Liver (tissue), 9 donors: ENCODE measurements around the gene SYDE2. TPM values are rescaled to one million over a fixed set of nuclear protein-coding genes. Genes with fewer than 3 reads are reported as not detected.
"Not testable (repeated sequence)": the region's sequence is repeated elsewhere in the genome, so short reads cannot be mapped to it uniquely, and the experiment has no call there.

Experiments
- DNase-seq: peaks from one replicate; pipeline ENCODE4 v3.0.0-alpha.2; 2017; ENCODE audit warnings: low spot score
- H3K27ac ChIP-seq, 2 donors: one replicate each; pipeline ENCODE4 v1.7.0; 2013; ENCODE audit warnings: inconsistent platforms in 2 of 2, low read length in 2 of 2, control low read depth in 1 of 2, low read depth in 1 of 2, mild to moderate bottlenecking in 1 of 2
- H3K27me3 ChIP-seq, 4 donors: one replicate each; pipeline versions ENCODE4 v1.6.1 to v1.7.0; 2013; ENCODE audit warnings: low read length in 3 of 4, inconsistent platforms in 1 of 4, mild to moderate bottlenecking in 1 of 4, moderate library complexity in 1 of 4; ENCODE audit not compliant: control insufficient read depth in 4 of 4, insufficient read depth in 4 of 4
- H3K36me3 ChIP-seq, 4 donors: one replicate each; pipeline versions ENCODE4 v1.6.1 to v1.7.0; 2013; ENCODE audit warnings: low read length in 3 of 4, mild to moderate bottlenecking in 3 of 4, low read depth in 1 of 4, moderate library complexity in 1 of 4; ENCODE audit not compliant: control insufficient read depth in 4 of 4, insufficient read depth in 3 of 4
- H3K4me1 ChIP-seq, 4 donors: one replicate each; pipeline versions ENCODE4 v1.6.1 to v1.7.0; 2013; ENCODE audit warnings: low read length in 3 of 4, mild to moderate bottlenecking in 3 of 4, moderate library complexity in 1 of 4; ENCODE audit not compliant: control insufficient read depth in 4 of 4, insufficient read depth in 4 of 4
- H3K4me3 ChIP-seq, 3 donors: one replicate each; pipeline versions ENCODE4 v1.6.1 to v1.7.0; 2013; ENCODE audit warnings: low read length in 3 of 3, control low read depth in 1 of 3, low read depth in 1 of 3, mild to moderate bottlenecking in 1 of 3
- H3K9ac ChIP-seq, 2 donors: one replicate each; pipeline ENCODE4 v1.7.0; 2013; ENCODE audit warnings: low read length in 2 of 2, mild to moderate bottlenecking in 2 of 2, moderate library complexity in 2 of 2, control low read depth in 1 of 2, low read depth in 1 of 2
- H3K9me3 ChIP-seq, 4 donors: one replicate each; pipeline versions ENCODE4 v1.6.1 to v1.7.0; 2013; ENCODE audit warnings: low read length in 3 of 4; ENCODE audit not compliant: control insufficient read depth in 4 of 4
- ATF3 ChIP-seq: IDR thresholded peaks from 2 replicates; pipeline ENCODE4 v1.6.1; 2016; ENCODE audit warnings: antibody characterized with exemption
- EGR1 ChIP-seq, 2 donors: IDR thresholded peaks; 2 replicates each; pipeline ENCODE4 v1.6.1; 2016 to 2018; ENCODE audit warnings: antibody characterized with exemption in 2 of 2, low read depth in 2 of 2
- FOXA2 ChIP-seq: IDR thresholded peaks from 2 replicates; pipeline ENCODE4 v1.6.1; 2016; ENCODE audit warnings: antibody characterized with exemption
- GABPA ChIP-seq, 2 donors: IDR thresholded peaks in 1 of 2; conservative IDR thresholded peaks in 1 of 2; 2 replicates each; pipeline ENCODE4 v1.6.1; 2016; ENCODE audit warnings: antibody characterized with exemption in 2 of 2, mild to moderate bottlenecking in 1 of 2, moderate library complexity in 1 of 2
- HNF4A ChIP-seq, 2 donors: conservative IDR thresholded peaks; 2 replicates each; pipeline ENCODE4 v1.6.1; 2016; ENCODE audit warnings: antibody characterized with exemption in 2 of 2, mild to moderate bottlenecking in 2 of 2
- HNF4G ChIP-seq: IDR thresholded peaks from 2 replicates; pipeline ENCODE4 v1.6.1; 2016; ENCODE audit warnings: antibody characterized with exemption
- JUND ChIP-seq, 2 donors: IDR thresholded peaks; 2 replicates each; pipeline ENCODE4 v1.6.1; 2016; ENCODE audit warnings: antibody characterized with exemption in 2 of 2
- MAX ChIP-seq: IDR thresholded peaks from 2 replicates; pipeline ENCODE4 v1.6.1; 2016; ENCODE audit warnings: antibody characterized with exemption
- RAD21 ChIP-seq, 2 donors: IDR thresholded peaks; 2 replicates each; pipeline ENCODE4 v1.6.1; 2016; ENCODE audit warnings: antibody characterized with exemption in 2 of 2, mild to moderate bottlenecking in 2 of 2
- REST ChIP-seq: IDR thresholded peaks from 2 replicates; pipeline ENCODE4 v1.6.1; 2016; ENCODE audit warnings: antibody characterized with exemption, mild to moderate bottlenecking
- RXRA ChIP-seq, 2 donors: IDR thresholded peaks; 2 replicates each; pipeline ENCODE4 v1.6.1; 2017 to 2018; ENCODE audit warnings: antibody characterized with exemption in 2 of 2, mild to moderate bottlenecking in 1 of 2
- SP1 ChIP-seq: IDR thresholded peaks from 2 replicates; pipeline ENCODE4 v1.6.1; 2018; ENCODE audit warnings: antibody characterized with exemption, mild to moderate bottlenecking
- TAF1 ChIP-seq: conservative IDR thresholded peaks from 2 replicates; pipeline ENCODE4 v1.6.1; 2016; ENCODE audit warnings: antibody characterized with exemption, mild to moderate bottlenecking
- YY1 ChIP-seq: IDR thresholded peaks from 2 replicates; pipeline ENCODE4 v1.6.1; 2016; ENCODE audit warnings: antibody characterized with exemption, mild to moderate bottlenecking
- ZBTB33 ChIP-seq: IDR thresholded peaks from 2 replicates; pipeline ENCODE4 v1.6.1; 2016; ENCODE audit warnings: antibody characterized with exemption
- WGBS: extraction: QIAGEN DNeasy Blood & Tissue Kit; methylation state at CpG from one replicate; pipeline ENCODE4 v1.1.7; 2013; 5-methylcytosine and 5-hydroxymethylcytosine counted together
- polyA plus RNA-seq, 2 donors: library from polyadenylated mRNA; stranded (reverse) in 1 of 2; unstranded in 1 of 2; fragments of 200-250 nt in 1 of 2; fragments of >200 nt in 1 of 2; fragmentation: Nextera tagmentation in 1 of 2; extraction: Ambion mirVana in 1 of 2; gene quantifications; one replicate each; pipeline versions ENCODE4 v1.2.1 to v1.2.3, GENCODE V29; 2013 to 2015
- total RNA-seq, 2 donors: library from RNA; depleted of rRNA; stranded (reverse); fragments of >200 nt; gene quantifications; one replicate each; pipeline ENCODE4 v1.2.3, GENCODE V29; 2014
- donor health status: healthy.
- donor health status: healthy.
- donor health status: healthy.
- donor health status: healthy.
- donor health status: healthy.

SYDE2 gene
- total and polyA plus RNA-seq, 4 donors: 1.3 to 11.5 (median 3.7) TPM

- Histone ChIP-seq H3K9ac (no peak overlapping the region), H3K9me3 (no peaks in the 10 kb centered on the region), H3K4me3 (no peak overlapping the region), H3K27me3 (no peaks in the 10 kb centered on the region), H3K4me1 (peaks cover 0 to 24% (median 4%) of the 10 kb centered on the region in 4 donors), H3K27ac (no peak overlapping the region), H3K36me3 (no peaks in the 10 kb centered on the region)
- DNase-seq: no peak
- TF ChIP-seq HNF4G (no peak), SP1 (no peak), RAD21 (IDR thresholded peaks at IDR 0.05) (no peak), ZBTB33 (no peak), ATF3 (no peak), GABPA (IDR thresholded peaks at IDR 0.05 in 1 of 2, conservative IDR thresholded peaks at IDR 0.05 in 1 of 2) (no peak), JUND (IDR thresholded peaks at IDR 0.05) (no peak), EGR1 (IDR thresholded peaks at IDR 0.05; ENCODE audit: low read depth in 2 of 2) (no peak), FOXA2 (no peak), REST (no peak), TAF1 (no peak), RXRA (IDR thresholded peaks at IDR 0.05) (no peak)
Measured at GRCh38 chr1:85196358-85196757, 4.5 kb downstream of the SYDE2 start.

GRCh38 chr1:85195703-85196102 is 5.1 kb downstream of the SYDE2 start:
- Histone ChIP-seq H3K36me3 (no peaks in the 10 kb centered on the region), H3K27ac (no peak overlapping the region), H3K9me3 (no peaks in the 10 kb centered on the region), H3K9ac (no peak overlapping the region), H3K4me3 (no peak overlapping the region), H3K27me3 (no peaks in the 10 kb centered on the region), H3K4me1 (peaks cover 0 to 24% (median 4%) of the 10 kb centered on the region in 4 donors)
- no peak for DNase-seq
- WGBS: 70% methylated on average over 2 of the region's 2 CpGs
- TF ChIP-seq ZBTB33 (no peak), EGR1 (IDR thresholded peaks at IDR 0.05; ENCODE audit: low read depth in 2 of 2) (no peak), TAF1 (no peak), RAD21 (IDR thresholded peaks at IDR 0.05) (no peak), FOXA2 (no peak), RXRA (IDR thresholded peaks at IDR 0.05) (no peak), JUND (IDR thresholded peaks at IDR 0.05) (no peak), MAX (no peak), SP1 (no peak), HNF4A (conservative IDR thresholded peaks at IDR 0.05) (no peak), ATF3 (no peak), YY1 (no peak), REST (no peak)

- H3K4me1 ChIP-seq: peaks cover 0 to 12% (median 0%) of the 10 kb centered on the region in 4 donors
- not testable (repeated sequence) for H3K27ac ChIP-seq, H3K36me3 ChIP-seq, H3K9ac ChIP-seq, H3K9me3 ChIP-seq, H3K4me3 ChIP-seq, H3K27me3 ChIP-seq, DNase-seq
Measured at GRCh38 chr1:85192129-85192528, 8.7 kb downstream of the SYDE2 start.
